GM21619 (cell line): ENCODE measurements around the gene APOF.
"Not testable (repeated sequence)": the region's sequence is repeated elsewhere in the genome, so short reads cannot be mapped to it uniquely, and the experiment has no call there.

ENCODE experiments used
- ATAC-seq: cut with Tn5 transposase; IDR thresholded peaks from one replicate; pipeline ENCODE4 v1.9.1; 2021; ENCODE audit not compliant: unreplicated experiment

Gene APOF

GRCh38 chr12:56374726-56375597 lies 12.3 kb upstream of the APOF start:
- no peak for ATAC-seq

GRCh38 chr12:56373515-56373914 lies 10.9 kb upstream of the APOF start:
- no peak for ATAC-seq

- no peak for ATAC-seq
Observed at GRCh38 chr12:56366948-56367347, 4.3 kb upstream of the APOF start.

GRCh38 chr12:56361487-56362129 lies 1.0 kb downstream of the APOF start:
- ATAC-seq, result no peak

- peak; percentile 94 for ATAC-seq
Observed at GRCh38 chr12:56359851-56360767, 2.5 kb downstream of the APOF start, which contains the start of gene STAT2. STAT2 (minus strand) TSS chr12:56360107; CDS start chr12:56356571, 3,536 bp downstream.

GRCh38 chr12:56358836-56359532 lies 3.7 kb downstream of the APOF start:
- ATAC-seq, result no peak

- no peak for ATAC-seq
Observed at GRCh38 chr12:56351325-56351724, 11.3 kb downstream of the APOF start.

GRCh38 chr12:56350662-56351061 lies 12.0 kb downstream of the APOF start:
- ATAC-seq, result no peak

GRCh38 chr12:56348776-56349175 lies 13.9 kb downstream of the APOF start:
- ATAC-seq, result no peak

- ATAC-seq, result not testable (repeated sequence)
Observed at GRCh38 chr12:56347255-56347654, 15.4 kb downstream of the APOF start.

GRCh38 chr12:56346675-56347074 lies 16.0 kb downstream of the APOF start:
- ATAC-seq, result no peak

GRCh38 chr12:56342290-56342689 lies 20.4 kb downstream of the APOF start:
- not testable (repeated sequence) for ATAC-seq

GRCh38 chr12:56341616-56342015 lies 21.0 kb downstream of the APOF start:
- no peak for ATAC-seq

GRCh38 chr12:56339158-56339422 lies 23.6 kb downstream of the APOF start:
- no peak for ATAC-seq

GRCh38 chr12:56338308-56339157 lies 24.1 kb downstream of the APOF start, which contains the start of gene IL23A:
IL23A (plus strand) TSS chr12:56338884; CDS start chr12:56339045, 161 bp downstream.
- no peak for ATAC-seq

GRCh38 chr12:56337753-56338251 lies 24.9 kb downstream of the APOF start:
- no peak for ATAC-seq

GRCh38 chr12:56336361-56337167 lies 26.1 kb downstream of the APOF start:
- no peak for ATAC-seq

- not testable (repeated sequence) for ATAC-seq
Observed at GRCh38 chr12:56335527-56335926, 27.1 kb downstream of the APOF start.

- no peak for ATAC-seq
Observed at GRCh38 chr12:56334490-56334793, 28.2 kb downstream of the APOF start.
